HG03025 (cell line): ENCODE results near the gene BTBD8.
"Not testable (repeated sequence)": the region's sequence is repeated elsewhere in the genome, so short reads cannot be mapped to it uniquely, and the experiment has no call there.

Experiments
- ATAC-seq: cut with Tn5 transposase; IDR thresholded peaks from one replicate; pipeline ENCODE4 v1.9.1; 2021; ENCODE audit warnings: mild to moderate bottlenecking, moderate library complexity; ENCODE audit not compliant: unreplicated experiment, low FRiP score

BTBD8 gene

DNA sequence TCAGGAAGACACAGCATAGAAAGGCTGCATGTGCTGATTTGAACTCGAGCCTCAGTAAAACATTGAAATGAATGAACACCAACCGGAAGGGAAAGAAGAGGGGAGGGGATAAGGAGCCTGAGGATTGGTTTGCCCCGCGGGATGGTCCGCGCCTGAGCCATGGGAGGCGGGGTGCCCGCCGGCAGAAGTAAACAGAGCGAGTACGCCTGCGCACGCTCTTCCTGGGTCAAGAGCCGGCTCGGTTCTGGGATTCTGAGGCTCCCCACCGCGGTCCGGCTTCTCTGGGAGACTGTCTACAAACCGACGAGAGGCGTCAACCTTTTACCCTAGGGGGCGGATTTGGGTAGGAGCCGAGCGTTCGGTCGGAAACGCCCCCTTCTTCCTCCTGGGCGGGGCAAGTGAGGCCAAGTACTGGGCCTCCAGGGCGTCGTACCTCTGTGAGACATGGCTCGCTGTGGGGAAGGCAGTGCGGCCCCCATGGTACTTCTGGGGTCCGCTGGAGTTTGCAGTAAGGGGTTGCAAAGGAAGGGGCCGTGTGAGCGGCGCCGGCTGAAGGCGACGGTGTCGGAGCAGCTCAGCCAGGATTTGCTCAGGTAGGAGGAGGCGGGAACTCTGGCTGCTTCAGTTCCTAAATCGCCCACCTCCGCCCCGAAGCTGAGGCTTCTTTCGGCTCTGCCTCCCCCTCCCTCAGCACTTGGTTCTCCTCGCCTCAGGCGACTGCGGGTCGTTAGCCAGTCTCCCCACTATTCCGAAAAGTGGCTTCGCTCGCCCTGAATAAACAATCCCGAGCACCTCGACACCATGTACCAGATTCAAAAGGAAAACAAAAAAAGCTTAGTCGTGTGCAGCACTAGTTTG is at the start of gene BTBD8:
BTBD8 (plus strand) TSS at position 218 of the 858 bp plus-strand sequence; CDS start at position 445, 227 bp downstream.
- ATAC-seq, result peak; percentile 95

DNA sequence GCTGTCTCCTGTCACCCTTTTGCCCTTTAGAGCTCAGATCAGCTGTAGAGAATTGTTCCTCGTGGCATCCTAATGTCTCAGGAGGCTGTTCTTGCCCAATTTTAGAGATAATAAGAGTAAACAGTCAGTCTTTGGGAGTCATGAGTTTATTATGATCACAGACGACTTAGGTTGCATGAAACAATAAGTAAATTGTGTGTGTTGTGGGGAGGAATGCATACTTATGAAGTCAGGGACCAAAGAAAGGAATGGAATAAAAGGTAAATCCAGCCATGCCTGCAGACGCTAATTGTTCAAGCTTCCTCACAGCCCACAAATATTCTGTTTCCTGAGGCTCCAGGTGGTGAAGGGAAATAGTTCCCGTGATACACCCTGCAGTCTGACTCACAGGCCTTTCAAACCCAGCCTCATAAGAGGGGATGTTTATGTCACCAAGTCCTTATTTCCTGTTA is 49.5 kb upstream of the BTBD8 start:
- no peak for ATAC-seq

- no peak for ATAC-seq
These were observed 48.6 kb upstream of the BTBD8 start for GRCh38 chr1:92031281-92032110.

DNA sequence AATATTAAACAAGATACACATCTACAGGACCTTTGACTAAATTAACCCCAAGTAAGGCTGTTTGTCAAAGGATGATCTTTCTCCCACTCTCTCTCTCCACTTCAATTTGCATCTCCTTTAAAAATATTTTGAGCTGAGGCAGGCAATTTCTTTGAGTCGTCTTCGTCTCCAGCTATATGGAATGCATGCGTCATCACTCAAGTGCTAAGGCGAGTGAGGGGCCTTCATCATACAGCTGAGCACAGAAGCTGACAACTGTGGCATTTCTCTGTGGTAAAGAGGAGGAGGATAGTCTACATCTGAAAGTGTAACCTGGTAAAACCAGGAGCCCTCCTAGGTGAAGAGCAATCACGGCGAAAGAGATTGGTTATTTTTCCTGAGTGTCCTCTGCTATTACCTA is 42.7 kb upstream of the BTBD8 start:
- ATAC-seq, result no peak

DNA sequence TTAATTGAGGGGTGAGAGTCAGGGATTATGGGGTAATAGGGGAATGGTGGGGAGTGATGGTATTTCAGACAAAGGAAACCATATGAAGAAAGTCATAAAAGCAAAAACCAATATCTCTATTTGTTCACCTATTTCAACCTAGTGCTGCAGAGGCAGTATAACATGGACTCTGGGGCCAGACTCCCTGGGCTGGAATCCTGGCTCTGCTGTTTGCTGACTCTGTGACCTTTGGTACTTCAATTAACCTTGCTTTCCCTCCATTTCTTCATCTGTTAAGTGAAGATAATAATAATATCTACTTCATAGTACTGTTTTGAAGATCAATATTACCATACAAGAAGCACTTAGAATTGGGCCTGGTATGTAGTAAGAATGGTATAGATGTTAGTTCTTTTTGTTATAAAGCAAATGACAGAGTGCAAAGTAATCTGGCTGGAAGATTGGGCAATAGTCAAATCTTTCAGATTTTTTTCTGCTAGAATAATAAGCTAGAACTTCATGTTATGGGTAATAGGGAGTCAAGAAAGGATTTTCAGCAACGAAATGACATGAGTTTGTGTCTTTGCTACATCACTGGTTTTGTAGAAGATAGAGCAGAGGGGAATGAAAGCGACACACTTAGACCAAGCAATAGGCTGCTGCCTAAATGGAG is 41.3 kb upstream of the BTBD8 start:
- no peak for ATAC-seq

GRCh38 chr1:92040971-92041370 is 39.2 kb upstream of the BTBD8 start:
- no peak for ATAC-seq

DNA sequence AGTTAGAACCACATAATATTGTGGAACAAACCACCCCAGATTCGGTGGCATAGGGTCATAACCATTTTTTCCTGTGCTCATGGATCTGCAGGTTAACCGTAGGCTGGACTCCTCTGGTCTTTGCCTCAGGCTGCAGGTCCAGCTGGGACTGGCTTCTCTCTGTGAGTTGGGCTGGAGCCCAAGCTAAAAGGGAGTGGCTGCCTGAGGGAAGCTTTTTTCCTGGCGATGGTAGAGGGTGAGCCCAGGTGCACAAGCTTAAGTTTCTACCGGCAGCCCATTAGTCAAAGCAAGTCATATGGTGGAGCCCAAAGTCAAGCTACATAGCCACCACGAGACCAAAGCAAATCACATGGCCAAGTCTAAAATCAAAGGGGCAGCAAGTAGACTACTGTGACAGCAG is 36.5 kb upstream of the BTBD8 start:
- ATAC-seq, result no peak

DNA sequence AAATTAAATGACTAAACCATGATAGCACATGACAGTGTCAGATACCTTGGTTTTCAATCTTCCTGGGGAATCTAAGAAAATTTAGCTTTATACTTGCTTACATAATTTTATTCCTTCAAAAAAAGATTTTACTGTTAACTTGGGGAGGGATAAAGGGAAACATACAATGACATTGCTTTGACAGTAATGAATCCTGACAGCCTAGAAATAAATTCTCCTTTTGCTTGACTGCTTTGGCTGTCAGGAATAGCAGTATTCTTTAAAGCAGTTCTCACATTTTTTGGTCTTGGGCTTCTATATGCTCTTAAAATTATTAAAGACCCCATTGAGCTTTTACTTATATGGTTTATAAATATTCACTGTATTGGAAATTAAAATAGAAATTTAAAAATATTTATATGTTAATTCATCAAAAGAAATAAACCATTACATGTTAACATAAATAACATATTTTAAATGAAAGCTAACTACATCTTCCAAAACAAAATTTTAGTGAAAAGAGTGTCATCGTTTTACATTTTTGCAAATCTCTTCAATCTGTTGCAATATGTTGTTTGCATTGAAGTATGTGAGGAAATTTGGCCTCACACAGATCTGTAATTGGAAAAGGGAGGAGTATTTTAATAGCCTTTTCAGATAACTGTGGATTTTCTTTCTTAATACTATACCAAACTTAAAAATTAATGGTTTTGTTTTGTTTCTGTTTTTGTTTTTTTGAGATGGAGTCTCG is 34.2 kb upstream of the BTBD8 start:
- ATAC-seq, result no peak

GRCh38 chr1:92051948-92052347 is 28.2 kb upstream of the BTBD8 start:
- no peak for ATAC-seq

GRCh38 chr1:92065042-92065441 is 15.1 kb upstream of the BTBD8 start:
- no peak for ATAC-seq

DNA sequence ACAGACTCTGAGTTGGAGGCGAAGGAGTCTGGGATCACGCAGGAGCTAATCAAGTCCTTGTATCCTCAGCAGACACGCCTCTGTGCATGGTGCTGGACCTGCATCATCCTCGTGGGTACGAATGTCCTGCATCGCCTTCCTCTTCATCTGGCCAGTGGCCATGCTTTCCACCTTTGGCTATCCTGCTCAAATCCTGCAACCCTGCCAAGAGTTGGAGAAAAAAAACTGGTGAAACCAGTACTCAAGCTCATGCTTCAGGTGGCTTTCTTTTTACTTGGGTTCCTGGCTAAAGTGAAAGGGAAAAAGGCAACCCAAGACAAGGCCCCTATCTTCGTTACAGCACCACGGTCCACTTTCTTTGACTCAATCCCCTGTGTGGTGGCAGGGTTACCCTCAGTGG is 13.8 kb upstream of the BTBD8 start:
- ATAC-seq, result no peak

DNA sequence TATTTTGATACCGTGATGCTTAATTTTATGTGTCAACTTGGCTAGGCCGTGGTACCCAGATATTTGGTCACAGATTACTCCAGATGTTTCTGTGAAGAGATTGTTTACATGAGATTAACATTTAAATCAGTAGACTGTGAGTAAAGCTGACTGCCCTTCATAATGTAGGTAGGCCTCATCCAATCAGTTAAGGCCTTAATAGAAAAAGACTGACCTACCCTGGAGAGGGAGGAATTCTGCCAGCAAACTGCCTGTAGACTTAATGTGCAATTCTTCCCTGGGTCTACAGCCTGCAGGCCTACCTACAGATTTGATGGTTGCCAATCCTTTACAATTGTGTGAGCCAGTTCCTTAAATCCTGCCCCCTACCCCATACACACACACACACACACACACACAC is 9.3 kb upstream of the BTBD8 start:
- no peak for ATAC-seq

DNA sequence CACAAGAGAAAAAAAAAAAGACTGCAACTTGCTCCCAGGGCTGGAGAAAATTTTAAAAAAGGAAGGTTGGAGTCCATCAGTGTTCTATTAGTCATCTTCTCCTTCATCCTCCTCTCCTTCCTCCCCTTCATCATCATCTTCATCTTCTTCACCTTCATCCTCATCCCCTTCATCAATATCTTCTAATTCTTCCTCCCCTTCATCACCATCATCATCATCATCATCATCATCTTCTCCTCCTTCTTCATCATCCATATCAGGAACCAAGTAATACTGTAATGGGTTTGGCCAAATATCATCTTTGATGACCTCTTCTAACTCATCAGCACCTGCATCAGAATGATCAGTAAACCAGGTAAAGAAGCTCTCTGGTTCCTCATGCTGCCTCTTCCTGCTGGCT is 5.7 kb upstream of the BTBD8 start:
- ATAC-seq, result not testable (repeated sequence)

- no peak for ATAC-seq
These were observed 4.8 kb upstream of the BTBD8 start, which contains the start of gene SETSIP for GRCh38 chr1:92075311-92075710. TSS of gene SETSIP (minus strand) at chr1:92075411. CDS start at chr1:92075411, 0 bp downstream.

GRCh38 chr1:92076363-92076762 is 3.8 kb upstream of the BTBD8 start:
- no peak for ATAC-seq

GRCh38 chr1:92078077-92078476 is 2.1 kb upstream of the BTBD8 start:
- ATAC-seq, result not testable (repeated sequence)

- ATAC-seq, result no peak
These were observed 704 bp upstream of the BTBD8 start for GRCh38 chr1:92079441-92079840.

GRCh38 chr1:92081031-92081430 is 886 bp downstream of the BTBD8 start:
- no peak for ATAC-seq

- ATAC-seq, result no peak
These were observed 4.5 kb downstream of the BTBD8 start for GRCh38 chr1:92084651-92085050.

GRCh38 chr1:92085727-92086126 is 5.6 kb downstream of the BTBD8 start:
- no peak for ATAC-seq
